Measurements from ENCODE around the gene NUDCD3.
"Not testable (repeated sequence)": the region's sequence is repeated elsewhere in the genome, so short reads cannot be mapped to it uniquely, and the experiment has no call there.

Gene NUDCD3

GRCh38 chr7:44445986-44446671, 44.3 kb downstream of the NUDCD3 start:
- DNase-seq: no peak

- no peak for DNase-seq
Observed at GRCh38 chr7:44441079-44441478, 49.4 kb downstream of the NUDCD3 start.

GRCh38 chr7:44440577-44441078, 49.8 kb downstream of the NUDCD3 start:
- no peak for DNase-seq

GRCh38 chr7:44439926-44440325, 50.5 kb downstream of the NUDCD3 start:
- DNase-seq: no peak

- no peak for DNase-seq
Observed at GRCh38 chr7:44438816-44439215, 51.6 kb downstream of the NUDCD3 start.

GRCh38 chr7:44434201-44434600, 56.3 kb downstream of the NUDCD3 start:
- no peak for DNase-seq

GRCh38 chr7:44433255-44434022, 57.0 kb downstream of the NUDCD3 start:
- no peak for DNase-seq

- no peak for DNase-seq
Observed at GRCh38 chr7:44432381-44432977, 58.0 kb downstream of the NUDCD3 start.

- no peak for DNase-seq
Observed at GRCh38 chr7:44431091-44431608, 59.3 kb downstream of the NUDCD3 start.

- DNase-seq: no peak
Observed at GRCh38 chr7:44430054-44430453, 60.4 kb downstream of the NUDCD3 start.

GRCh38 chr7:44424762-44425161, 65.7 kb downstream of the NUDCD3 start:
- DNase-seq: not testable (repeated sequence)

- DNase-seq: no peak
Observed at GRCh38 chr7:44416941-44417340, 73.5 kb downstream of the NUDCD3 start.

- DNase-seq: no peak
Observed at GRCh38 chr7:44415510-44415909, 74.9 kb downstream of the NUDCD3 start.

GRCh38 chr7:44415047-44415446, 75.4 kb downstream of the NUDCD3 start:
- no peak for DNase-seq

- DNase-seq: no peak
Observed at GRCh38 chr7:44411306-44411705, 79.2 kb downstream of the NUDCD3 start.

- DNase-seq: no peak
Observed at GRCh38 chr7:44408596-44408995, 81.9 kb downstream of the NUDCD3 start.

- no peak for DNase-seq
Observed at GRCh38 chr7:44403775-44404174, 86.7 kb downstream of the NUDCD3 start.

- no peak for DNase-seq
Observed at GRCh38 chr7:44403176-44403759, 87.2 kb downstream of the NUDCD3 start.

- DNase-seq: no peak
Observed at GRCh38 chr7:44402401-44403060, 87.9 kb downstream of the NUDCD3 start.

GRCh38 chr7:44401692-44402091, 88.8 kb downstream of the NUDCD3 start:
- DNase-seq: no peak

- DNase-seq: no peak
Observed at GRCh38 chr7:44400033-44400511, 90.4 kb downstream of the NUDCD3 start.

GRCh38 chr7:44398953-44399574, 91.4 kb downstream of the NUDCD3 start:
- DNase-seq: no peak
